Caco-2 (cell line): ENCODE data around the gene USP10. TPM values are rescaled to one million over a fixed set of nuclear protein-coding genes. Genes with fewer than 3 reads are reported as not detected.

Source experiments
- BruUV-seq: library from RNA; stranded (reverse); fragments of 400-500 nt; replicated peaks from 2 replicates; lab custom pipeline; 2021; lab: Mats Ljungman, UMichigan
- CTCF ChIA-PET: fragments of 300-600 bp; sonication (Branson Sonifier 250); formaldehyde crosslinking; loops from one replicate; lab custom pipeline; 2022; ENCODE audit warnings: antibody characterized with exemption; lab: Charles Lee
- POLR2A ChIA-PET: fragments of 300-600 bp; sonication (Branson Sonifier 250); formaldehyde crosslinking; loops from one replicate; lab custom pipeline; 2022; ENCODE audit warnings: antibody characterized with exemption; lab: Charles Lee
- DNase-seq, 2 experiments: peaks; one replicate each; pipeline versions ENCODE4 v3.0.0 to v3.0.0-alpha.2; 2020 to 2022
- H3K27me3 ChIP-seq: replicated peaks from 2 replicates; pipeline ENCODE4 v1.6.0; 2011; ENCODE audit warnings: low read length; ENCODE audit not compliant: control insufficient read depth, insufficient read depth
- H3K36me3 ChIP-seq: 2 replicates; pipeline ENCODE4 v1.5.1; 2011; ENCODE audit warnings: low read length; ENCODE audit not compliant: control insufficient read depth, insufficient read depth
- H3K4me1 ChIP-seq: fragments of 250-450 bp; sonication (Bioruptor Pico); 2 replicates; pipeline ENCODE4 v1.5.1; 2020; ENCODE audit warnings: mild to moderate bottlenecking
- H3K4me3 ChIP-seq: 2 replicates; pipeline ENCODE4 v1.5.1; 2011; ENCODE audit warnings: low read depth, mild to moderate bottlenecking, control low read depth, low read length
- H3K9me3 ChIP-seq: fragments of 250-450 bp; sonication (Bioruptor Pico); 2 replicates; pipeline ENCODE4 v1.5.1; 2020; ENCODE audit warnings: mild to moderate bottlenecking, moderate library complexity
- H3K27ac Mint-ChIP-seq: one replicate; pipeline ENCODE4 v1.8.0; 2022; ENCODE audit warnings: mixed read lengths; ENCODE audit not compliant: unreplicated experiment
- H3K27me3 Mint-ChIP-seq: one replicate; pipeline ENCODE4 v1.8.0; 2022; ENCODE audit warnings: mixed read lengths; ENCODE audit not compliant: insufficient read depth, unreplicated experiment
- H3K36me3 Mint-ChIP-seq: one replicate; pipeline ENCODE4 v1.8.0; 2022; ENCODE audit warnings: mild to moderate bottlenecking, mixed read lengths; ENCODE audit not compliant: insufficient read depth, unreplicated experiment
- H3K4me1 Mint-ChIP-seq: one replicate; pipeline ENCODE4 v1.8.0; 2022; ENCODE audit warnings: low read depth, mixed read lengths; ENCODE audit not compliant: unreplicated experiment
- H3K4me3 Mint-ChIP-seq: one replicate; pipeline ENCODE4 v1.8.0; 2022; ENCODE audit warnings: mild to moderate bottlenecking, moderate library complexity, mixed read lengths; ENCODE audit not compliant: unreplicated experiment
- H3K9me3 Mint-ChIP-seq: one replicate; pipeline ENCODE4 v1.8.0; 2022; ENCODE audit warnings: mixed read lengths; ENCODE audit not compliant: unreplicated experiment
- CTCF ChIP-seq, 2 experiments: fragments of 200-600 bp in 1 of 2; IDR thresholded peaks; 1 replicate in 1 of 2; 2 replicates in 1 of 2; pipeline versions ENCODE4 v1.5.1 to v1.8.0; 2011 to 2022; ENCODE audit warnings: antibody characterized with exemption in 1 of 2, control low read depth in 1 of 2, inconsistent platforms in 1 of 2, low read depth in 1 of 2, low read length in 1 of 2, mild to moderate bottlenecking in 1 of 2, moderate library complexity in 1 of 2; ENCODE audit not compliant: insufficient read depth in 1 of 2, severe bottlenecking in 1 of 2, unreplicated experiment in 1 of 2
- intact Hi-C: fragments of 100-400 bp; cut with micrococcal nuclease; formaldehyde crosslinking; loops from one replicate; pipeline ENCODE4 v1.10.0; 2022; ENCODE audit not compliant: unreplicated experiment
- total RNA-seq: library from RNA; stranded (reverse); gene quantifications from 2 replicates; pipeline ENCODE4 v1.2.3, GENCODE V29; 2022

Gene USP10
- total RNA-seq, 1 experiment from 2014 or later = 147 TPM

GRCh38 chr16:84791501-84791900 is 91.7 kb downstream of the USP10 start:
- Mint-ChIP-seq H3K36me3 (no peaks in the 10 kb centered on the region), H3K27me3 (no peaks in the 10 kb centered on the region), H3K27ac (no peak overlapping the region), H3K4me1 (no peaks in the 10 kb centered on the region), H3K9me3 (no peaks in the 10 kb centered on the region), H3K4me3 (no peak overlapping the region)
- H3K36me3 ChIP-seq = no peaks in the 10 kb centered on the region
- BruUV-seq = no TSS peak
- no peak overlapping the region for H3K4me3 ChIP-seq
- no peak for TF ChIP-seq CTCF (IDR thresholded peaks at IDR 0.05; ENCODE audit: insufficient read depth in 1 of 2, low read depth in 1 of 2, low read length in 1 of 2, severe bottlenecking in 1 of 2, unreplicated experiment in 1 of 2)
- no peaks in the 10 kb centered on the region for H3K4me1 ChIP-seq
- CTCF ChIA-PET = no interaction called here
- no peaks in the 10 kb centered on the region for H3K9me3 ChIP-seq
- intact Hi-C loops = no loop called here
- no peaks in the 10 kb centered on the region for H3K27me3 ChIP-seq
- no peak for DNase-seq
- POLR2A ChIA-PET = no interaction called here

DNA sequence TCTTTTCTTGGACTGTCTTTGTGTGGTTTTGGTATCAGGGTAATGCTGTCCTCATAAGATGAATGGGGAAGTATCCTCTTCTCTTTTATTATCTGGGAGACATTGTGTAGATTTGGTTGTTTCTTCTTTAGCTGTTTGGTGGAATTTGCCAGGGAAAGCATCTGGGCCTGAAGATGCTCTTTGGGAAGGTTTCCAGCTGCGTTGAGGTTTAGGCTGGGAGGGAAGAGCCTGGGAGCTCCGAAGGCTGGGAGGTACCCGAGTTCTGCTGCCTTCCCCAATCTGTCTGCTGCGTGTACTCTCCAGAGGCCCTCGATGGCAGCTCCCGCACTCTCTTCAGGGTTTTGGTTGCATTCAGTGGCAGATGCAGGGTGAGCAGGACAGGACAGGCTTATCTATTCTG is 94.4 kb downstream of the USP10 start:
- no peaks in the 10 kb centered on the region for H3K9me3 ChIP-seq
- H3K9me3 Mint-ChIP-seq = no peaks in the 10 kb centered on the region
- no peak for DNase-seq
- TF ChIP-seq CTCF (IDR thresholded peaks at IDR 0.05; ENCODE audit: insufficient read depth in 1 of 2, low read depth in 1 of 2, low read length in 1 of 2, severe bottlenecking in 1 of 2, unreplicated experiment in 1 of 2) = no peak
- H3K4me3 ChIP-seq = no peak overlapping the region
- H3K27me3 Mint-ChIP-seq = no peaks in the 10 kb centered on the region
- CTCF ChIA-PET = no interaction called here
- POLR2A ChIA-PET = no interaction called here
- H3K27ac Mint-ChIP-seq = no peak overlapping the region
- H3K36me3 Mint-ChIP-seq = no peaks in the 10 kb centered on the region
- no peaks in the 10 kb centered on the region for H3K4me1 ChIP-seq
- H3K4me3 Mint-ChIP-seq = no peak overlapping the region
- no peaks in the 10 kb centered on the region for H3K27me3 ChIP-seq
- intact Hi-C loops = no loop called here
- no TSS peak for BruUV-seq
- no peaks in the 10 kb centered on the region for H3K36me3 ChIP-seq
- H3K4me1 Mint-ChIP-seq = no peaks in the 10 kb centered on the region

GRCh38 chr16:84794626-84795025 is 94.8 kb downstream of the USP10 start:
- Mint-ChIP-seq H3K27ac (no peak overlapping the region), H3K4me3 (no peak overlapping the region), H3K4me1 (no peaks in the 10 kb centered on the region), H3K36me3 (no peaks in the 10 kb centered on the region), H3K9me3 (no peaks in the 10 kb centered on the region), H3K27me3 (no peaks in the 10 kb centered on the region)
- intact Hi-C loops = no loop called here
- no peaks in the 10 kb centered on the region for H3K9me3 ChIP-seq
- no peaks in the 10 kb centered on the region for H3K4me1 ChIP-seq
- ChIA-PET POLR2A (interaction anchor here (0.6 kb wide), 1 partner anchor 11 kb away, joined by 3 read pairs; no protein-coding TSS in a partner anchor), CTCF (no interaction called here)
- no peak for TF ChIP-seq CTCF (IDR thresholded peaks at IDR 0.05; ENCODE audit: insufficient read depth in 1 of 2, low read depth in 1 of 2, low read length in 1 of 2, severe bottlenecking in 1 of 2, unreplicated experiment in 1 of 2)
- no peak overlapping the region for H3K4me3 ChIP-seq
- H3K27me3 ChIP-seq = no peaks in the 10 kb centered on the region
- no peaks in the 10 kb centered on the region for H3K36me3 ChIP-seq
- no TSS peak for BruUV-seq
- no peak for DNase-seq
